Vagina (tissue), 2 donors: ENCODE data around the gene SPATA25.

Experiments
- POLR2A ChIP-seq, 2 donors: fragments of 450-650 bp; IDR thresholded peaks; one replicate each; pipeline ENCODE4 v1.6.1; 2017; ENCODE audit warnings: antibody characterized with exemption in 2 of 2, mild to moderate bottlenecking in 2 of 2, moderate library complexity in 2 of 2
- TF ChIP-seq, protein P1 (sequence below), 3 experiments: fragments of 450-650 bp in 2 of 3; fragments of 200-600 bp in 1 of 3; sonication (generic) in 1 of 3; IDR thresholded peaks; one replicate each; pipeline ENCODE4 v1.5.1; 2017 to 2019; ENCODE audit warnings: antibody characterized with exemption in 3 of 3, mild to moderate bottlenecking in 2 of 3, moderate library complexity in 2 of 3

DNA sequence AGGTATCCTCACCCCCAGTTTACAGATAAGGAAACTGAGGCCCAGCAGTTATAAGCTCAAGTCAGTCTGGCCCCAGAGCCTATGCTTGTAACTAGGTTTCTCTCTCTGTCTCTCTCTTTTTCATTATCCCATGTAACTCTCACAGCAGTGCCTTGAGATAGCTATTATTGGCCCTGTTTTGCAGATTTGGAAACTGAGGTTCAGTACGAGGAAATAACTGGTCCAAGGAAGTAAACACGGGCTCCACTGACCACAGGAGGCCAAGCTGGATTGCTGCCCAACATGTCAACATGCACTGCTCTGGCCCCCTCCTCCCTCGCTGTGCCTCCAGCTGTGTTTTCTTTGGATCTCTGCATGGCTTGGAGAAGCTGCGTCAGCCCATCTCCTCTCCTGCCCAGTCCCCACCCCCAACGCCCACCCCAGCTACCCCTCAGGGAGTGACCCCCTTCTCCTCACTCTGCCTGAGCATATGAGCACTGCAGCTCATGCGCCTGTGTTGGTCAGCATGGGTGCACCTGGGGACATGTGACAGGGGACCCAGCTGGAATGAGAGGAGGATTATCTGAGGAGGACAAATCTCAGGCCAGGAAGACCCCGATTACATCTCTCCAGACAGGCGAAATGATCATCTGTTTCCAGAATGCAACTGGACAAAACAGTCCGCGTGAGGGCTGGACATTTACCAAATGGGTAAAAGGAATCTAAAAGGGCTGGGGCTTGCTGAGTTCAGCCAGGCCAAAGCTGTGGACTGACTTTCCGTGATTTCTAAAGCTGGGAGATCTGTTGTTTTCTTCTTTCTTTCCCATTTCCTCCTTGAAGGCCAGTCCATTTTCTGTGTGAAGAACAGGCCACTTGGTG lies 32.3 kb upstream of the SPATA25 start:
- no peak for TF ChIP-seq POLR2A (IDR thresholded peaks at IDR 0.05)
- TF ChIP-seq, protein P1, sequence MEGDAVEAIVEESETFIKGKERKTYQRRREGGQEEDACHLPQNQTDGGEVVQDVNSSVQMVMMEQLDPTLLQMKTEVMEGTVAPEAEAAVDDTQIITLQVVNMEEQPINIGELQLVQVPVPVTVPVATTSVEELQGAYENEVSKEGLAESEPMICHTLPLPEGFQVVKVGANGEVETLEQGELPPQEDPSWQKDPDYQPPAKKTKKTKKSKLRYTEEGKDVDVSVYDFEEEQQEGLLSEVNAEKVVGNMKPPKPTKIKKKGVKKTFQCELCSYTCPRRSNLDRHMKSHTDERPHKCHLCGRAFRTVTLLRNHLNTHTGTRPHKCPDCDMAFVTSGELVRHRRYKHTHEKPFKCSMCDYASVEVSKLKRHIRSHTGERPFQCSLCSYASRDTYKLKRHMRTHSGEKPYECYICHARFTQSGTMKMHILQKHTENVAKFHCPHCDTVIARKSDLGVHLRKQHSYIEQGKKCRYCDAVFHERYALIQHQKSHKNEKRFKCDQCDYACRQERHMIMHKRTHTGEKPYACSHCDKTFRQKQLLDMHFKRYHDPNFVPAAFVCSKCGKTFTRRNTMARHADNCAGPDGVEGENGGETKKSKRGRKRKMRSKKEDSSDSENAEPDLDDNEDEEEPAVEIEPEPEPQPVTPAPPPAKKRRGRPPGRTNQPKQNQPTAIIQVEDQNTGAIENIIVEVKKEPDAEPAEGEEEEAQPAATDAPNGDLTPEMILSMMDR (IDR thresholded peaks at IDR 0.05): no peak
